ENCODE measurements around the gene CHMP1A.
"Not testable (repeated sequence)": the region's sequence is repeated elsewhere in the genome, so short reads cannot be mapped to it uniquely, and the experiment has no call there.

The CHMP1A gene

DNA sequence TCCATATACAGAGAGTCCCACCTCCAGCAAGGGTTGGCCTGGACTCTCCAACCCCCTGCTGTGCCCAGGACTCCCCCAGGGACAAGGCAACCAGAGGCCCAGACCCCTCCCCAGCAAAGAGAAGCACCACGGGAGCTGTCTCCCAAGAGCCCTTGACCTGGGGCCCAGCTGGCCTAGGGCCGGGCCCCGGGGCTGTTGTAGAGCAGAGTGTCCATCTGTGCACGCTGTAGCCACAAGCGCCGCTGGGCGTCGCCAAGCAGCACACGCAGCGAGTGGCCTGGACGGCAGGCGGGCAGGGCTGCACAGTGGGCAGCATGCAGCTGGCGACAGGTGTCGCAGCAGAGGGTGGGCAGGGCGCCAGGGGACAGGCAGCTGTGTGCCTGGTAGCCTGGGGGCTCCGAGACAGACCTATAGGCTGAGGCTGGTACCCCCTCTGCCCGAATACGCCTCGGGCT lies 39.7 kb upstream of the CHMP1A start:
- H3K79me2 ChIP-seq (ENCODE audit: control insufficient read depth, insufficient read depth, low read length), result no peaks in the 10 kb centered on the region
- no peak overlapping the region for H3K4me2 ChIP-seq (ENCODE audit: low read length)
- H3K9ac ChIP-seq (ENCODE audit: low read length), result no peak overlapping the region
- H4K5ac ChIP-seq (ENCODE audit: low read length), result no peak overlapping the region
- no peaks in the 10 kb centered on the region for H3K27me3 ChIP-seq (ENCODE audit: insufficient read depth, low read length, poor library complexity)
- no peak overlapping the region for H4K8ac ChIP-seq (ENCODE audit: low read depth, low read length)
- H3K18ac ChIP-seq (ENCODE audit: low read length), result no peak overlapping the region
- H2BK15ac ChIP-seq (replicated peaks; ENCODE audit: low read depth), result no peak overlapping the region
- no peak overlapping the region for H3K23ac ChIP-seq (ENCODE audit: low read length)
- H3K4me1 ChIP-seq (ENCODE audit: control insufficient read depth, low read depth, low read length), result peaks cover 7% of the 10 kb centered on the region
- peaks cover 9% of the 10 kb centered on the region for H3K36me3 ChIP-seq (ENCODE audit: control insufficient read depth, insufficient read depth, low read length)
- WGBS (ENCODE audit: extremely low coverage, insufficient coverage, low lambda C conversion rate), result no CpG with 5 or more reads among the region's 19 CpGs
- no peaks in the 10 kb centered on the region for H3K79me1 ChIP-seq (ENCODE audit: low read length)
- no peak overlapping the region for H2BK5ac ChIP-seq (ENCODE audit: low read length)
- H3K4ac ChIP-seq (ENCODE audit: low read depth, low read length), result no peak overlapping the region
- H2AK5ac ChIP-seq (ENCODE audit: low read length), result no peak overlapping the region
- no peak overlapping the region for H3K4me3 ChIP-seq (ENCODE audit: low read length)
- H3K27ac ChIP-seq (ENCODE audit: low read depth, low read length), result no peak overlapping the region
- no peak overlapping the region for H2BK120ac ChIP-seq (ENCODE audit: low read depth, low read length)
- no peak for DNase-seq
- no peak overlapping the region for H3K56ac ChIP-seq (ENCODE audit: low read length)

DNA sequence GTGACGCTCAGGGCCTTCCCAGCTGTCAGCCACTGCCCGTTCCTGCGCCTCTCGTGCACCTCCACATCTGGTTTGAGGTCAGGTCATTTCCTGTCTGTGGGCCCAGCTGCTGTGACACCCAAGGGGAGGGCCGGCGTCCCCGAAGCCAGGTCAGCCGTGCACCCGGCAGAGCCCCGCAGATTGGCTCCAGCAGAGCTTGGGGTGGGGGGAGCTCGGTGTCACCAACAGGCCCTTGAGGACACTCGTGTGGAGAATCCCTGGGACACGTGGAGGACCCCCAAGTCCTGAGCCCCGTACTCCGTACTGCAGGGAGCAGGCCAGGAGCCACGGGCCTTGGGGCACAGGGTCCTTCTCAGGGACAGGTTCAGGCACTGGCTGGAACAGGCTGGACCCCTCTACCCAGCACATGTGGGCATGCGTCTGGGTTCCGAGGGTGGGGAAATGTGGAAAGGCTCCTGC lies 39.2 kb upstream of the CHMP1A start:
- DNase-seq, result no peak
- Histone ChIP-seq H3K79me2 (ENCODE audit: control insufficient read depth, insufficient read depth, low read length) (no peaks in the 10 kb centered on the region), H3K23ac (ENCODE audit: low read length) (no peak overlapping the region), H2AK5ac (ENCODE audit: low read length) (no peak overlapping the region), H3K4ac (ENCODE audit: low read depth, low read length) (no peak overlapping the region), H3K18ac (ENCODE audit: low read length) (no peak overlapping the region), H2BK5ac (ENCODE audit: low read length) (no peak overlapping the region), H3K36me3 (ENCODE audit: control insufficient read depth, insufficient read depth, low read length) (peaks cover 9% of the 10 kb centered on the region), H3K27me3 (ENCODE audit: insufficient read depth, low read length, poor library complexity) (no peaks in the 10 kb centered on the region), H2BK120ac (ENCODE audit: low read depth, low read length) (no peak overlapping the region), H3K27ac (ENCODE audit: low read depth, low read length) (no peak overlapping the region), H2BK15ac (replicated peaks; ENCODE audit: low read depth) (no peak overlapping the region), H3K9ac (ENCODE audit: low read length) (no peak overlapping the region), H4K5ac (ENCODE audit: low read length) (no peak overlapping the region), H3K79me1 (ENCODE audit: low read length) (no peaks in the 10 kb centered on the region), H4K8ac (ENCODE audit: low read depth, low read length) (no peak overlapping the region), H3K56ac (ENCODE audit: low read length) (no peak overlapping the region), H3K4me2 (ENCODE audit: low read length) (no peak overlapping the region), H3K4me1 (ENCODE audit: control insufficient read depth, low read depth, low read length) (peaks cover 7% of the 10 kb centered on the region), H3K4me3 (ENCODE audit: low read length) (no peak overlapping the region)
- WGBS (ENCODE audit: extremely low coverage, insufficient coverage, low lambda C conversion rate), result no CpG with 5 or more reads among the region's 18 CpGs

- H4K8ac ChIP-seq (ENCODE audit: low read depth, low read length), result no peak overlapping the region
- H3K79me1 ChIP-seq (ENCODE audit: low read length), result no peaks in the 10 kb centered on the region
- no peak for DNase-seq
- no peak overlapping the region for H4K5ac ChIP-seq (ENCODE audit: low read length)
- H3K79me2 ChIP-seq (ENCODE audit: control insufficient read depth, insufficient read depth, low read length), result no peaks in the 10 kb centered on the region
- no peak overlapping the region for H3K4ac ChIP-seq (ENCODE audit: low read depth, low read length)
- H3K9ac ChIP-seq (ENCODE audit: low read length), result no peak overlapping the region
- no peak overlapping the region for H2BK5ac ChIP-seq (ENCODE audit: low read length)
- H3K4me2 ChIP-seq (ENCODE audit: low read length), result no peak overlapping the region
- H3K18ac ChIP-seq (ENCODE audit: low read length), result no peak overlapping the region
- H3K27ac ChIP-seq (ENCODE audit: low read depth, low read length), result no peak overlapping the region
- no peak overlapping the region for H2AK5ac ChIP-seq (ENCODE audit: low read length)
- H3K4me3 ChIP-seq (ENCODE audit: low read length), result no peak overlapping the region
- no peaks in the 10 kb centered on the region for H3K27me3 ChIP-seq (ENCODE audit: insufficient read depth, low read length, poor library complexity)
- H3K4me1 ChIP-seq (ENCODE audit: control insufficient read depth, low read depth, low read length), result peaks cover 7% of the 10 kb centered on the region
- no peak overlapping the region for H2BK120ac ChIP-seq (ENCODE audit: low read depth, low read length)
- H3K56ac ChIP-seq (ENCODE audit: low read length), result no peak overlapping the region
- WGBS (ENCODE audit: extremely low coverage, insufficient coverage, low lambda C conversion rate), result no CpG with 5 or more reads among the region's 25 CpGs
- no peak overlapping the region for H2BK15ac ChIP-seq (replicated peaks; ENCODE audit: low read depth)
- H3K36me3 ChIP-seq (ENCODE audit: control insufficient read depth, insufficient read depth, low read length), result peaks cover 9% of the 10 kb centered on the region
- no peak overlapping the region for H3K23ac ChIP-seq (ENCODE audit: low read length)
Observed at GRCh38 chr16:89695875-89696669, 38.6 kb upstream of the CHMP1A start.

GRCh38 chr16:89695086-89695874 lies 37.8 kb upstream of the CHMP1A start:
- Histone ChIP-seq H3K23ac (ENCODE audit: low read length) (no peak overlapping the region), H3K56ac (ENCODE audit: low read length) (no peak overlapping the region), H3K79me2 (ENCODE audit: control insufficient read depth, insufficient read depth, low read length) (no peaks in the 10 kb centered on the region), H2BK5ac (ENCODE audit: low read length) (no peak overlapping the region), H3K79me1 (ENCODE audit: low read length) (no peaks in the 10 kb centered on the region), H3K4ac (ENCODE audit: low read depth, low read length) (no peak overlapping the region), H3K4me1 (ENCODE audit: control insufficient read depth, low read depth, low read length) (peaks cover 3% of the 10 kb centered on the region), H3K4me2 (ENCODE audit: low read length) (no peak overlapping the region), H2BK15ac (replicated peaks; ENCODE audit: low read depth) (no peak overlapping the region), H3K9ac (ENCODE audit: low read length) (no peak overlapping the region), H3K27me3 (ENCODE audit: insufficient read depth, low read length, poor library complexity) (no peaks in the 10 kb centered on the region), H3K36me3 (ENCODE audit: control insufficient read depth, insufficient read depth, low read length) (peaks cover 9% of the 10 kb centered on the region), H2BK120ac (ENCODE audit: low read depth, low read length) (no peak overlapping the region), H3K4me3 (ENCODE audit: low read length) (no peak overlapping the region), H2AK5ac (ENCODE audit: low read length) (no peak overlapping the region), H4K5ac (ENCODE audit: low read length) (no peak overlapping the region), H4K8ac (ENCODE audit: low read depth, low read length) (no peak overlapping the region), H3K18ac (ENCODE audit: low read length) (no peak overlapping the region), H3K27ac (ENCODE audit: low read depth, low read length) (no peak overlapping the region)
- DNase-seq, result no peak
- WGBS (ENCODE audit: extremely low coverage, insufficient coverage, low lambda C conversion rate), result no CpG with 5 or more reads among the region's 31 CpGs

GRCh38 chr16:89694784-89695085 lies 37.2 kb upstream of the CHMP1A start:
- not testable (repeated sequence) for H2AK5ac ChIP-seq (ENCODE audit: low read length); H4K5ac ChIP-seq (ENCODE audit: low read length); H3K4ac ChIP-seq (ENCODE audit: low read depth, low read length); H2BK15ac ChIP-seq (replicated peaks; ENCODE audit: low read depth); H3K18ac ChIP-seq (ENCODE audit: low read length); H3K4me3 ChIP-seq (ENCODE audit: low read length); H3K79me1 ChIP-seq (ENCODE audit: low read length); H2BK120ac ChIP-seq (ENCODE audit: low read depth, low read length); H3K4me2 ChIP-seq (ENCODE audit: low read length); H3K27me3 ChIP-seq (ENCODE audit: insufficient read depth, low read length, poor library complexity); H3K27ac ChIP-seq (ENCODE audit: low read depth, low read length); H2BK5ac ChIP-seq (ENCODE audit: low read length); H3K56ac ChIP-seq (ENCODE audit: low read length); H4K8ac ChIP-seq (ENCODE audit: low read depth, low read length); H3K36me3 ChIP-seq (ENCODE audit: control insufficient read depth, insufficient read depth, low read length); H3K4me1 ChIP-seq (ENCODE audit: control insufficient read depth, low read depth, low read length); H3K23ac ChIP-seq (ENCODE audit: low read length); H3K79me2 ChIP-seq (ENCODE audit: control insufficient read depth, insufficient read depth, low read length); H3K9ac ChIP-seq (ENCODE audit: low read length); DNase-seq
- WGBS (ENCODE audit: extremely low coverage, insufficient coverage, low lambda C conversion rate), result no CpG with 5 or more reads among the region's 23 CpGs

Data from mesendoderm (in vitro differentiated cells).